HG02938 (cell line): ENCODE measurements around the gene FOXB1.

Experiments
- ATAC-seq: cut with Tn5 transposase; IDR thresholded peaks from one replicate; pipeline ENCODE4 v1.9.1; 2021; ENCODE audit warnings: mild to moderate bottlenecking, moderate library complexity; ENCODE audit not compliant: unreplicated experiment

The FOXB1 gene

DNA sequence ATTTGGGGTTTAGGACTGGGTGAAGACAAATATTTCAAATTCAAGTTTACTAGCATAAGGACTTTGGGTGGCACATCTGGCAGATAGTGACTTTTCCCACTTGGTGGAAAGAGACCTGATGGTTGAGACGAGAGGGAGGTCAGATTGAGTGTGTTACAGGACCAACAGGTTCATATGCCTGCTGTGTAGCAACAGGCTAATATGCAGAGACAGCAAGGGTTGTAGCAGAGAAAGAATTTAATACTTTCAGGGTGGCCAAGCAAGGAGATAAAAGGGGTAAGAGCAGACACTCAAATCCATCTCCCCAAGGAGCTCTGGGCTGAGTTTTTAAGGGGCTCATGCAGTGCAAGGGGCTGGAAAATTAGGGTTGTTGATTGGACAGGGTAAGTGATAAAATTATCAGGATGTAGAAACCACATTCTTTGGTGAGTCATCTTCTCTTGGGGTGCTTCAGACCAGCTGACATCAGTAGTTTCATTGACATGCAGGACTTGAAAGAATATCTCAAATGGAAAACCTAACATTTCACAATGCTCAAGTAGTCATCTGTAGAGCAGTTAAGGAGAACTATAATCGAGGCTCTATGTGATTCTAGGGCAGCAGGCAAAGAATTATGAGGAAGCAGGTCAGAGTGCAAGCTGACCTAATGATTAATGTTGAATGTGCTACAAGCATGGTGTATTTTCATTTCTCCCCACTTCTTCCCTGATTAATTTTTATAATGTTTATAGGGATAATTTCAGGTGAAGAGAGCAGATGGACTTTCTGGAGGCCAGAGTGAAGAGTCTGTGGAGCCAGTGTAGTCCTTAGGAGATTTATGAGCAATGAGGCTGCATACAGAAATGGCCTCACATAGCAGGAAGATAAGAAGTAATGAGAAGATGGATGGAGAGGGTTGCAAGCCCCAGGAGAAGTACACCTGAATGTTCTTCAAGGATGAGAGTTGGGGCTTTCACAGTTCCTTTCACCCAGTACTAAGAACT lies 13.7 kb downstream of the FOXB1 start:
- no peak for ATAC-seq

DNA sequence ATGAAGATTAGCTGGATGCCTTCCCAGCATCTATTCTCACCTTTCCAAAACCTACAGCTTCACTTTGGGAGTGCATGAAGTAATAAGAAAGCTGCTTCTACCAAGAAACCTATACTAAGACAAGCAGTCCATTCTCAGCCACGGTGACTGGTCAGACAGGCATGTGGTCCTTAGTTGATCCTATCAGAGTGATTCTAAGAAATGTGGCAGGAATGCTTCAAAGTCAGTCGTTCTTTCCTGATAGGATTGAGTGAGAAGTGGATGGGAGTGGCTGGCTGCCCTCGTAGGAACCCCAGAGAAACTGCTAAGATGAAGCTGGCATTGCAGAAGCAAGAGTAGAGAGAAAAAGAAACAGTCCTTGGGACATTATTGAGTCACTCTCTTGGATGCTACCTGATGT lies 16.6 kb downstream of the FOXB1 start:
- ATAC-seq = no peak

DNA sequence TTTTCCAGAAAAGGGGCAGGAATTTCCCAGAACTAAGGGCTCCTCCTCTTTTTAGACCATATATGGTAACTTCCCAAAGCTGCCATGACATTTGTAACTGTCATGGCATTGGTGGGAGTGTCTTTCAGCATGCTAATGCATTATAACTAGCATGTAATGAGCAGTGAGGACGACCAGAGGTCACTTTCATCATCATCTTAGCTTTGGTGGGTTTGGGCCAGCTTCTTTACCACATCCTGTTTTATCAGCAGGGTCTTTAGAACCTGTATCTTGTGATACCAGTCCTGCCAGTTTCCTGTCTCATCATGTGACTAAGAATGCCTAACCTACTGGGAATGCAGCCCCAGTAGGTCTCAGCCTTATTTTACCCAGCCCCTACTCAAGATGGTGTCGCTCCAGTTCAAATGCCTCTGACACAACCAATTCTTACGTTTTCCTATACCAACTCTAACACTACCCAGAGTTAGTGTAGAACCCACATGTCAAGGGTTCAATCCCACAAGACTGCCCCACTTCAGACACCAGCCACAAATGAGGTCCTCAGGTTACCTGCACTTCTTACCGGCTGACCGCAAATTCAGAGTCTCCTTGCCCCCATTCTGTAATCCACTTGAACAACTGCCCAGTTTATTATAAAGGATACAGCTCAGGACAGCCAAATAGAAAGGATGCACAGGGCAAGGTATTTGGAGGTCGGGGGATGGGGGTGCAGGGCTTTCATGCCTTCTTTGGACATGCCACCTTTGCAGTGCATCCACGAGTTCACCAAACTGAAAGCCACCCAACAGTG lies 17.7 kb downstream of the FOXB1 start:
- no peak for ATAC-seq

DNA sequence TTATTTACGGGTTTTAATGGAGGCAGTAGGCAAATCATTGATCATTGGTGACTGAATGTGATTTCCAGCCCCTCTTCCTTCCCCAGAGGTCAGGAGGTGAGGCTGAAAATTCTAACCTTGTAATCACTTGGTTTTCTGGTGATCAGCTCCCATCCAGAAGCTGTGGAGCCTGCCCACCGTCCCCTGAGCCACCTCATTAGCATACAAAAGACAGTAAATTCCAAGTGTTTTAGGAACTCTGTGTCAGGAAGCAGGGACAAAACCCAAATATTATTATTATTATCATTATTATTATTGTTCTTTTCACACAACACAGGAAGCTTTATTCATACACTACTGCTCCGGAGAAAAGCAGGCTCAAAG lies 18.2 kb downstream of the FOXB1 start:
- no peak for ATAC-seq

DNA sequence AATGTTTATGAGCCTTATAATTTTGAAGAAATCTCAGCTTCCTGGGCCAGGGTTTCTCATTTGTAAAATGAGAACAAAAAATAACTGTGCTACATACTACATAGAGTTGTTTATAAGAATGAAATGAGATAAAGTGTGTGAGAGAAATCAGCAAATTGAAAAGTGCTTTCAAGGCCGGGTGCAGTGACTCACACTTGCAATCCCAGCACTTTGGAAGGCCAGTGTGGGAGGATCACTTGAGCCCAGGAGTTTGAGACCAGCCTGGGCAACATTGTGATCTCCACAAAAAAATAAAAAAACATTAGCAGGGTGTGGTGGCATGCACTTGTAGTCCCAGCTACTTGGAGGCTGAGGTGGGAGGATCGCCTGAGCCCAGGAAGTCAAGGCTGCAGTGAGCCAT lies 22.4 kb downstream of the FOXB1 start:
- no peak for ATAC-seq

DNA sequence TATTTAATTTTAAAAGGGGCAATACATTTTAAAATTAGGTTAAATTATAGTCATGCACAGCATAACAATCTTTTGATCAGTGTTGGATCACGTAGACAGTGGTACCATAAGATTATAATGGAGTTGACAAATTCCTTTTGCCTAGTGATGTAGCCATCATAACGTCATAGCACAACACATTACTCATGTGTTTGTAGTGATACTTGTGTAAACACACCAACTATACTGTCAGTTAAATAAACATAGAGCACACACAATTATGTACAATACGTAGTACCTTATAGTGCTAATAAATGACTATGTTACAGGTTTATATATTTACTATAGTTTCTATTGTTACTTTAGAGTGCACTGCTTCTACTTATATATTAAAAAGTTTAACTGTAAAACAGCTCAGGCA lies 31.2 kb downstream of the FOXB1 start:
- ATAC-seq = no peak

DNA sequence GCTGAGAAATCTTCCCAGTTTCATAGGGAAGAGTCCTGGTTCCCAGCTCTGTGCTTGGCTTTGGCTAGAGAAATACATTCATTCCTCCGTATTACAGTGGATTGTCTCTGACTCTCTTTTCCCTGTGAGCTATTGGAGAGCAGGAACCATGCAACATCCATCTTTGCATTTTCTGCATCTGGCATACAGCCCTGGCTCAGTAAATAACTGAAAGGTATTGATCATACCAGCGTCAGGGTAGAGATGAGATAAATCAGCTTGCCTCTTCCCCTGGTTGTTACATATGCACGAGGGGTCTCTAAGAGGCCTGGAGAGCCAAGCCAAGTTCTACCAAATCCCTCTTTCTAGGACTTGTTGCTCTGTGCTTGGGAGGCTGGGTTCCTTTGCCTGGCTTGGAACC lies 35.2 kb downstream of the FOXB1 start:
- ATAC-seq = no peak

DNA sequence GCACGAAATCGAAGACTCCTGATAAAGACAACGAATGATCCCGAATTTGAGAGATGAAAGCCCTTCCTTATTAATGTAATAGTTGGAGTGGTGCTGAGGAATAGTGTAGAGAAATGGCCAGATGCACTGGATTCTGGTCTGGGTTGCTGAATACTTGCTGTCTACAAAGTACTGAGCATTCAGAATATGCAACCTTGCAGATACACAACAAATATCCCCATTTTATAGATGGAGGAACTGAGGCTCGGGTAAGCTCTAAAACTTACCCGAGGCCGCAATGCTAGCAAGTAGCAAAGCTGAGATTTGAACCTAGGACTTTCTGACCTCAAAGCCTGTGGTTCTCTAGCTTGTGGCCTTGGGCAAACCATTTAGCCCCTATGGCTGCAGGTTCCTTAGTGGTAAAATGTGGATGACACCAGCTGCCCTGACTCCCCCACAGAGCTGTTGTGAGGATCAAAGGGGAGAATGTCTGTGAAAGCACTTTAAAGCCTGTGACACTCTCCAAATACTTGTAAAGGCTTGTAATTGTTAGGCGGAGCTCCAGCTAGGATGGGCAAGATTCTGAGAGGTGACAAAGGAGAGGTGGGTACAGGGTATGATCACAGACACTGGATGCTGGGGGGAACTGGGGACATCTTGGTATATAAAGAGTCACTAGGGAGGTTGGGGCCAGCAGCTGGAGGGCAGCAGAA lies 39.8 kb downstream of the FOXB1 start:
- ATAC-seq = no peak

DNA sequence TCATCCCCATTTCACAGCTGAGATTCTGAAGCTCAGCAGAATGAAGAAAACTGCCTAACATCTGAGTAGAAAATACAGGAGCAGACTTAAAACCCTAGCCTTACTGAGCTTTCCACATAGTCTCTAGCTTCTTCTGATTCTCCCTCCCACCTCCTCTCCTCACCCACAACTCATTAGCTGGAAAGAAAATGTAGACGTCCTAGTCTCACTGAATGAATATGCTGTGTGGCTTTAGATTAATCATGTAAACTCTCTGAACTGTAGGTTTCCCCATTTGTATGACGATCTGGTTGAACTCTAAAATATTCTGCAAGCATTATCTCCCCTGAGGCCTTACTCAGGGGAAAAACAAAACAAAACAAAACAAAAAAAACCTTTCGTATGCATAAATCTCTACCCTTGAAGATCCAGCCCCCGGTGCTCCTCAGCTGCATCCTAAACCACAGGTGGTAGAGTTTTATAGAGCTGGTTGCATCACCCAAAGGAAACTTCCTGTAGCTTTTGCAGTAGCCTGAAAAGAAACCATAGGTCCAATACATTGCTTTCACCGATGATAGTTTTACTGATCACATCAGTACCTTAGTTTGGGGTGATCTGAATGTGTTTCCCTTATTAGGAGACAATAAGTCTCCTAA lies 40.6 kb downstream of the FOXB1 start:
- ATAC-seq = no peak

DNA sequence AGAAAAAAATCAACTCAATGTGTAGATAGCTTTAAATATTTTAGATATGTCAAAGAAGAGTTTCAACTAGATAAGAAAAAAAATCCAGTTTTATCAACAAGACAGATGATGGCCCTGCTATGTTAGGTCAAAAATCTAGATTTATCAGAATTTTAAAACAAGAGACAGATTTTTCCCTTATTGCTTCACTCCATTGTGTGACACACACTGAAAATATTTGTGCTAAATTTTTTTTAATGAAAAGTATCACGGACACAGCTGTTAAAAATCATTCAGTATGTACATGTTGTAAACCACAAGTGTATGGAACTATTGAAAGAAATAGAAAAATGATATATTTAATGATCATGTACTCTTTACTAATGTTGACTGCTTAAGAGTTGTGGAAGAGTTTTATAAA lies 43.6 kb downstream of the FOXB1 start:
- ATAC-seq = no peak

DNA sequence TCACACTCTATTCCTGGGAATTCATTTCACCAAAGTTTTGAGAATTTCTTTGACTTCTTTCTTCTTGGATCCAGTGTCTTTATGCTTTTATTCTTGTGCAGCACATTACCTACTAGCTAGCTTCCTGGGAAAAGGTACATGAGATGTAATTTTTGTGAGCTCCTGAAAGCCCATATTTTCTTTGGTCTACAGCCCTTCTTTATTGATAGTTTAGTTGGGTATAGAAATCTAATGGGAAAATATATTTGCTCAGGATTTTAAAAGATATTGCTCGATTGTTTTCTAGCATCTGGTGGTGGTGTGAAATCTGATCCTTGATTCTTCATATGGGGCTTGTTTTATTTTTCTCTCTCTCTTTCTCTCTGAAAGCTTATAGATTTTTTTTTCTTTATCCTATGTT lies 45.8 kb downstream of the FOXB1 start:
- ATAC-seq = no peak

DNA sequence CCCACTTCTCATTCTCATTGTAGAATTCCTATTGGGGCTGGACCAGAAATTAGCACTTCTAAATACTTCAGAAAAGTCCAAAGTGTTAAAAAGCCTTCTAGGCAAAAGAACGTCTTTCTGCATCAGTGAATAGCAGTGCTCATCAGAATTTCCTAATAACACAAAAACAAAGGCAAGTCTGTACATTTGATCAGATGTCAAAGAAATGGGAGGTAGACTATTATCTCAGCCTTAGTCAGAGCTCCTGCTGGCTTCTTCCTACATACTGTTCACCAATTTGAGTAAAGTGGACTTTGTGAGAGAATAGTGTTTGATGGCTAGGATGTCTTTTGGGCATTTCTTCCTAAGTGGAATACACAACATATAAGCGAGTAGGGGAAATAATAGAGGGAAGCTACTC lies 48.7 kb downstream of the FOXB1 start:
- no peak for ATAC-seq

DNA sequence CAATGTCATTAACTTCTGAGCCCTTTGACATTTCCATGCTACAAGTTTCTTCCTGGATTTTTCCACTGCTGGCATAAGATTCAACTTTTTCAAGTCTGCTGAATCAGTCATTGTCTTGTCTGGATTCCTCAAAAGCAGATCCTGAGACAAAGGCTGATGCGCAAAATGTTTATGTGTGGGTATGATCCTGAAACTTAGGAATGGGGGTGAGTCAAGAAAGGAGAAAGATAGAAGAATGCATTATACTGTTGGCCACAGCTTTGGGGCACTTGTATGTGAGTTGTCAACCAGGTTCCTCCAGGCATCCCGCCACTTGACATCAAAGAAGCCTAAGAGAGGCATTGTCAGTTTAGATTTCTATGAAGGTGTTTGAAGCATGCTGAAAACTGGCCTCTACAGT lies 50.4 kb downstream of the FOXB1 start:
- ATAC-seq = no peak
